OCI-LY3 (cell line): ENCODE results near the gene FPR1.

Experiments
- EZH2phosphoT487 ChIP-seq: fragments of 200-600 bp; shearing (Covaris generic); IDR thresholded peaks from 2 replicates; pipeline ENCODE4 v1.6.1; 2018; ENCODE audit warnings: antibody characterized with exemption, mixed run types, low read depth
- TF ChIP-seq, protein P1 (sequence below): fragments of 200-600, 300-600 bp; sonication (generic); IDR thresholded peaks from 2 replicates; pipeline ENCODE4 v1.5.1; 2014; ENCODE audit warnings: antibody characterized with exemption, low read length, low read depth

DNA sequence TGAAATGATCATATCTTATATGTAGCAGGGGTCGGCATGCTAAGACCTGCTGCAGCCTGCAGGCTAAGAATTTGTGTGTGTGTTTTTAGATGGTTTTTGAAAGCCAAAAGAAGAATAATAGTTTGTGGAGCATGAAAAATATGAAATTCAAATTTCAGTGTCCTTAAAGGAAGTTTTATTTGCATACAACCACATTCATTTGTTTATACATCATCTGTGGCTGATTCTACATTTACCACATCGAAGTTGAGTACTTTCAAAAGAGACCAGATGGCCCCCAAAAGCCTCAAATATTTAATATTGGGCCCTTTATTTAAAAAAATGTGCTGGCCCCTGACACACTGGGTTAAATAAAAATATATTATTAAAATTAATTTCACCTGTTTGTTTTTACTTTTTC, 29.2 kb downstream of the FPR1 start:
- TF ChIP-seq, protein P1, sequence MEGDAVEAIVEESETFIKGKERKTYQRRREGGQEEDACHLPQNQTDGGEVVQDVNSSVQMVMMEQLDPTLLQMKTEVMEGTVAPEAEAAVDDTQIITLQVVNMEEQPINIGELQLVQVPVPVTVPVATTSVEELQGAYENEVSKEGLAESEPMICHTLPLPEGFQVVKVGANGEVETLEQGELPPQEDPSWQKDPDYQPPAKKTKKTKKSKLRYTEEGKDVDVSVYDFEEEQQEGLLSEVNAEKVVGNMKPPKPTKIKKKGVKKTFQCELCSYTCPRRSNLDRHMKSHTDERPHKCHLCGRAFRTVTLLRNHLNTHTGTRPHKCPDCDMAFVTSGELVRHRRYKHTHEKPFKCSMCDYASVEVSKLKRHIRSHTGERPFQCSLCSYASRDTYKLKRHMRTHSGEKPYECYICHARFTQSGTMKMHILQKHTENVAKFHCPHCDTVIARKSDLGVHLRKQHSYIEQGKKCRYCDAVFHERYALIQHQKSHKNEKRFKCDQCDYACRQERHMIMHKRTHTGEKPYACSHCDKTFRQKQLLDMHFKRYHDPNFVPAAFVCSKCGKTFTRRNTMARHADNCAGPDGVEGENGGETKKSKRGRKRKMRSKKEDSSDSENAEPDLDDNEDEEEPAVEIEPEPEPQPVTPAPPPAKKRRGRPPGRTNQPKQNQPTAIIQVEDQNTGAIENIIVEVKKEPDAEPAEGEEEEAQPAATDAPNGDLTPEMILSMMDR, result no peak
- no peak for TF ChIP-seq EZH2phosphoT487
